K562 (cell line): ENCODE results near the gene PRR14. TPM values are rescaled to one million over a fixed set of nuclear protein-coding genes. Genes with fewer than 3 reads are reported as not detected.

ENCODE experiments used
- ATAC-seq: fragments of 200-7000 bp; cut with Tn5 transposase; 3 replicates; pipeline ENCODE4 v1.9.1; 2020; ENCODE audit warnings: moderate library complexity
- BruUV-seq: library from RNA; stranded (reverse); fragments of 400-500 nt; replicated peaks from 2 replicates; lab custom pipeline; 2021; lab: Mats Ljungman, UMichigan
- CTCF ChIA-PET: fragments of 300-600 bp; formaldehyde crosslinking; extraction: SDS; loops from one replicate; lab custom pipeline; 2021; ENCODE audit warnings: low intra/inter-chr PET ratio; lab: Yijun Ruan, JAX
- POLR2A ChIA-PET: fragments of 300-600, 350-650 bp; sonication (Branson Sonifier 250); formaldehyde crosslinking; extraction: SDS; loops from one replicate; lab custom pipeline; 2021; ENCODE audit warnings: antibody characterized with exemption, inconsistent platforms; lab: Yijun Ruan, JAX
- DNase-seq, 4 experiments: peaks; one replicate each; pipeline versions ENCODE4 v3.0.0 to v3.0.0-alpha.2; 2011 to 2018; ENCODE audit warnings: low spot score in 3 of 4, mixed read lengths in 3 of 4; ENCODE audit errors: extremely low read depth in 1 of 4
- FAIRE-seq: peaks from 2 replicates; lab custom pipeline; 2011; peaks lifted over from hg19 to GRCh38; lab: Jason Lieb, UNC
- H2AFZ ChIP-seq: 2 replicates; pipeline ENCODE4 v1.6.0; 2011; ENCODE audit warnings: low read depth, low read length, control low read depth, inconsistent platforms
- H3K27ac ChIP-seq: fragments of 200-600 bp; 3 replicates; pipeline ENCODE4 v1.8.0; 2011; ENCODE audit warnings: low read depth, mild to moderate bottlenecking, control low read depth, inconsistent platforms, low read length, moderate library complexity, mixed read lengths; ENCODE audit errors: extremely low read depth
- H3K27me3 ChIP-seq, 2 experiments: fragments of 300-600 bp in 1 of 2; 2 replicates in 1 of 2; 3 replicates in 1 of 2; pipeline versions ENCODE4 v1.6.0 to v1.8.0; 2011; ENCODE audit warnings: inconsistent platforms in 2 of 2, low read length in 2 of 2, mild to moderate bottlenecking in 1 of 2, mixed read lengths in 1 of 2, moderate library complexity in 1 of 2; ENCODE audit not compliant: control insufficient read depth in 2 of 2, insufficient read depth in 2 of 2
- H3K36me3 ChIP-seq: fragments of 300-600 bp; 3 replicates; pipeline ENCODE4 v1.8.0; 2011; ENCODE audit warnings: mild to moderate bottlenecking, low read length, inconsistent platforms; ENCODE audit not compliant: control insufficient read depth, insufficient read depth
- H3K4me1 ChIP-seq, 2 experiments: fragments of 200-600 bp in 1 of 2; replicated peaks in 1 of 2; 2 replicates in 1 of 2; 3 replicates in 1 of 2; pipeline versions ENCODE4 v1.5.1 to v1.8.0; 2011; ENCODE audit warnings: inconsistent platforms in 2 of 2, low read length in 2 of 2, mild to moderate bottlenecking in 1 of 2, mixed read lengths in 1 of 2, moderate library complexity in 1 of 2; ENCODE audit not compliant: control insufficient read depth in 2 of 2, insufficient read depth in 2 of 2
- H3K4me2 ChIP-seq: 2 replicates; pipeline ENCODE4 v1.6.1; 2011; ENCODE audit warnings: low read length, control low read depth, inconsistent platforms, mixed read lengths; ENCODE audit not compliant: insufficient read depth
- H3K4me3 ChIP-seq: fragments of 200-600 bp; sonication (generic), shearing (Covaris generic); 2 replicates; pipeline ENCODE4 v1.5.1; 2016; ENCODE audit warnings: control low read depth, inconsistent platforms
- H3K79me2 ChIP-seq: fragments of 200-600 bp; 3 replicates; pipeline ENCODE4 v1.8.0; 2011; ENCODE audit warnings: low read length, inconsistent platforms; ENCODE audit not compliant: control insufficient read depth, insufficient read depth
- H3K9ac ChIP-seq, 2 experiments: 2 replicates each; pipeline versions ENCODE4 v1.6.0 to v1.6.1; 2011; ENCODE audit warnings: low read depth in 2 of 2, low read length in 2 of 2, control low read depth in 1 of 2, inconsistent platforms in 1 of 2, mild to moderate bottlenecking in 1 of 2, mixed read lengths in 1 of 2; ENCODE audit not compliant: insufficient read depth in 1 of 2
- H3K9me1 ChIP-seq: one replicate; pipeline ENCODE4 v1.6.0; 2011; ENCODE audit warnings: inconsistent platforms, mild to moderate bottlenecking, low read length, moderate library complexity; ENCODE audit not compliant: control insufficient read depth, insufficient read depth
- H3K9me3 ChIP-seq: replicated peaks from 2 replicates; pipeline ENCODE4 v1.5.1; 2011; ENCODE audit warnings: low read depth, low read length, inconsistent platforms; ENCODE audit not compliant: control insufficient read depth, insufficient read depth
- H4K20me1 ChIP-seq: replicated peaks from 2 replicates; pipeline ENCODE4 v1.6.1; 2011; ENCODE audit warnings: low read length, inconsistent platforms, mixed read lengths; ENCODE audit not compliant: control insufficient read depth, insufficient read depth
- RFX1 ChIP-seq: fragments of 450-650 bp; IDR thresholded peaks from 2 replicates; pipeline ENCODE4 v1.6.1; 2016; ENCODE audit warnings: mild to moderate bottlenecking, moderate library complexity
- TCF7 ChIP-seq: sonication (generic); IDR thresholded peaks from 2 replicates; pipeline ENCODE4 v1.6.1; 2016; ENCODE audit warnings: antibody characterized with exemption, borderline replicate concordance
- WGBS: fragments of 100-300 bp; shearing (Covaris generic); methylation state at CpG from one replicate; pipeline ENCODE4 v1.1.6; 2016; ENCODE audit warnings: low coverage, mixed read lengths; ENCODE audit not compliant: insufficient coverage; ENCODE audit errors: missing lambda C conversion rate; 5-methylcytosine and 5-hydroxymethylcytosine counted together
- in situ Hi-C: fragments of 300-500 bp; cut with MboI; formaldehyde crosslinking; loops from 4 replicates; pipeline ENCODE4 v1.15.0; 2018; ENCODE audit warnings: inconsistent platforms, mixed read lengths
- intact Hi-C: fragments of 100-400 bp; cut with micrococcal nuclease; formaldehyde crosslinking; loops from 2 replicates; pipeline ENCODE4 v1.14.2; 2022
- polyA plus RNA-seq, 8 experiments: library from polyadenylated mRNA; depleted of rRNA in 4 of 8; stranded (reverse) in 5 of 8; unstranded in 3 of 8; fragments of >200 nt; fragmentation: Nextera tagmentation in 2 of 8; fragmentation: Illumina TruSeq in 1 of 8; extraction: Ambion mirVana in 2 of 8; extraction: Trizol in 1 of 8; gene quantifications; 2 replicates each; pipeline versions ENCODE4 v1.2.1 to v1.2.3, GENCODE V29; 2011 to 2014; ENCODE audit warnings: inconsistent platforms in 1 of 8, missing spikeins in 1 of 8
- total RNA-seq, 7 experiments: library from RNA; depleted of rRNA in 6 of 7; stranded (reverse); fragments of >200 nt in 6 of 7; fragmentation: Illumina TruSeq in 2 of 7; extraction: Trizol in 2 of 7; gene quantifications; 2 replicates each; pipeline versions ENCODE4 v1.2.1 to v1.2.3, GENCODE V29; 2011 to 2021; ENCODE audit warnings: low replicate concordance in 1 of 7

PRR14 gene
- total and polyA plus RNA-seq, 9 of the 15 experiments (the other 6 are each of a cell fraction or from before 2014, with no cell fraction given): 2.2 to 63.1 (median 11.5) TPM

DNA sequence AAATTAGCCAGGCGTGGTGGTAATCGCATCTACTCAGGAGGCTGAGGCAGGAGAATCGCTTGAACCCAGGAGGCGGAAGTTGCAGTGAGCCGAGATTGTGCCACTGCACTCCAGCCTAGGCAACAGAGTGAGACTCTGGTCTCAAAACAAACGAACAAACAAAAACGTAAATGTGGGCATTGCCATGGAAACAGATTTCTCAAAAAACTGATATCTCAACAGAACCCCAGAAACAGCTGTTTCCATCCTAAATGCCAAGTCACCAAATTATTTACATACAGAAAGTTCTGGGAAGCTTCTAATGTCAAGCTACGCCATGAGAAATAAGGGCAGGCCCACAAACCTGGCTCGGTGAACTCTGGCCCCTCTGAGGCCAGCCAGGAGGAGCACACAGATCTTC lies 24.5 kb upstream of the PRR14 start:
- TF ChIP-seq TCF7 (no peak), RFX1 (peak; percentile 53; the same call in 1 of the 2 replicates)
- CTCF ChIA-PET: no interaction called here
- Histone ChIP-seq H3K9me1 (no peaks in the 10 kb centered on the region), H3K9ac (no peak overlapping the region), H3K4me1 (peaks cover 6 to 10% of the 10 kb centered on the region in 2 experiments; a peak in 3 of 5 replicates), H3K79me2 (no peaks in the 10 kb centered on the region), H3K9me3 (peaks cover 9% of the 10 kb centered on the region), H3K36me3 (no peaks in the 10 kb centered on the region), H3K27ac (no peak overlapping the region), H3K4me3 (no peak overlapping the region), H3K27me3 (no peaks in the 10 kb centered on the region), H4K20me1 (no peaks in the 10 kb centered on the region), H2AFZ (no peak overlapping the region), H3K4me2 (no peak overlapping the region)
- FAIRE-seq (no peak), ATAC-seq (no peak), DNase-seq (no peak)
- BruUV-seq: no TSS peak
- 81% methylated on average over 9 of the region's 9 CpGs for WGBS
- POLR2A ChIA-PET: interaction anchor here (1.1 kb wide), 1 partner anchor 25 kb away, joined by 3 read pairs; the partner anchor contains the start of gene PRR14
- in situ Hi-C loops: loop anchor here (10.0 to 25.0 kb wide), 3 partner anchors 191 to 1164 kb away; partner anchors contain the start of genes BOLA2, DCTPP1, SLX1B and SULT1A4
- intact Hi-C loops: no loop called here
